Subcutaneous adipose tissue (tissue), 4 donors: ENCODE results near the gene SLC38A10. TPM values are rescaled to one million over a fixed set of nuclear protein-coding genes. Genes with fewer than 3 reads are reported as not detected.

Source experiments
- CTCF ChIP-seq: fragments of 450-650 bp; IDR thresholded peaks from one replicate; pipeline ENCODE4 v1.5.1; 2016; ENCODE audit warnings: low read depth, mild to moderate bottlenecking, control low read depth, antibody characterized with exemption, moderate library complexity
- total RNA-seq, 4 donors: library from RNA; depleted of rRNA; stranded (reverse); fragments of >200 nt; gene quantifications; one replicate each; pipeline ENCODE4 v1.1.0, GENCODE V29; 2016

SLC38A10 gene
- total RNA-seq, 4 donors from 2014 or later, result 40.4 to 175 (median 91.0) TPM

- no peak for TF ChIP-seq CTCF
Observed at GRCh38 chr17:81265576-81265975, 29.5 kb downstream of the SLC38A10 start.

DNA sequence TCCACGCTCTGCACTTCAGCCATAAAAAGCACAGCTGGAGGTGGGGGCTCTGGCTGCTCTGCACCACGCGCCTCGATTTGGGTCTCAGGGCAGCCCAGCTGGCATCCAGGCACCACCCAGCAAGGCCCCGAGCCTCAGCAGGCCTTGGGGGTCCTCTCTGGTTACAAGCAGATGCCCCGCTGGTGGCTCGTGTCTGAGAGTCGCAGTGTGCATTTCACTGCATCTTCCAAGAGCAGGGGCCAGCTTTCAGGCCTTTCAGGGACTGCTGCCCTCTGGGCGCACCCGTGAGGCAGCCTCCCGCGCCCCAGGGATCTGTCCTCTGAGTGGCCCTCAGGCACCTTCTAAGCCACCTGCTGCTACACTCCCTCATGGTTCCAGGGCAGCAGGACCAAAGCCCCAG lies 30.5 kb downstream of the SLC38A10 start:
- no peak for TF ChIP-seq CTCF

- TF ChIP-seq CTCF, result no peak
Observed at GRCh38 chr17:81263371-81264181, 31.5 kb downstream of the SLC38A10 start.

- TF ChIP-seq CTCF, result no peak
Observed at GRCh38 chr17:81261582-81262336, 33.3 kb downstream of the SLC38A10 start.

DNA sequence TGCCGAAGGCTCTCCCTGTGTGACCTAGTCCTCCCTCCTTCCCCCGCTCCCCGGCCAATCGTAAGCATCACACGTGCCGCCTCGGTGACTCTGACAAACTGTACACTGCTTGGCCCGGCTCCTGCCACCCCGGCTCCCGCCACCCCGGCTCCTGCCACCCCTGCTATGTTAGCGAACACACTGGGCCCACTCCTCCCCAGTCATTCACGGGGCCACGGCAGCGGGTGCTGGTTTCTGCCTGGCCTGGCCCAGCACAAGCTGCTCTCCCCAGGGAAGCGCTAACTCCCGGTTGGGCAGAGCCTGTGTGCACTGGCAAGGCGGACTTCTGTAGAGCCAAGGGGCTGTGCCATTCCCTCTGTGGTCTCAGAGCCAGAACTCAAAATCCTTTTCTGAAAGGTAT lies 34.0 kb downstream of the SLC38A10 start:
- TF ChIP-seq CTCF, result no peak

DNA sequence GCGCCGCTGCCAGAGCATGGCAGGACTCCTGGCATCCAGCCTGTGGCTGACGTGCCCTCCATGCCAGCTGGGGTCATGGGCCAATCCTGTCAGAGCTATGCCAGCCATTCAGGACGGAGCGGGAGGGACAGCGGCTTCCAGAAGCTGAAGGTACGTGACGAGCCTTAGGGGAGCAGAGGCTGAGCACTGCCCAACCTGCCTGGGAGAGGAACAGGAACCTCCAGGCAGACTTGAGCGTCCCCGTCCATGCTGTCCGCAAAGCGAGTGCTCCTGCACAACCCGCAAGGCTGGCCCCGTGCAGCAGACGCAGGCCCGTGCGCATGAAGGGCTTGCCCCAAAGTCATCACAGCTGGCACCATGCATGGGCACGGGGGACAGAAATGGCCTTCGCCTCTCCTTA lies 34.5 kb downstream of the SLC38A10 start:
- TF ChIP-seq CTCF, result no peak

GRCh38 chr17:81260171-81260570 lies 34.9 kb downstream of the SLC38A10 start:
- TF ChIP-seq CTCF, result no peak
